Endothelial cell (in vitro differentiated cells): ENCODE results near the gene PABPC4L. TPM values are rescaled to one million over a fixed set of nuclear protein-coding genes. Genes with fewer than 3 reads are reported as not detected.
A peak's percentile ranks its signal among the peaks of the same experiment; 100 is the strongest.

Source experiments
- DNase-seq: peaks from one replicate; pipeline ENCODE4 v3.0.0; 2021; ENCODE audit warnings: low spot score
- H3K27ac Mint-ChIP-seq: one replicate; pipeline ENCODE4 v1.8.0; 2021; ENCODE audit warnings: mixed read lengths, inconsistent platforms; ENCODE audit not compliant: unreplicated experiment
- H3K27me3 Mint-ChIP-seq: one replicate; pipeline ENCODE4 v1.8.0; 2021; ENCODE audit warnings: mild to moderate bottlenecking, moderate library complexity, mixed read lengths, inconsistent platforms; ENCODE audit not compliant: unreplicated experiment
- H3K36me3 Mint-ChIP-seq: one replicate; pipeline ENCODE4 v1.8.0; 2021; ENCODE audit warnings: mild to moderate bottlenecking, low read depth, mixed read lengths, inconsistent platforms; ENCODE audit not compliant: unreplicated experiment
- H3K4me1 Mint-ChIP-seq: one replicate; pipeline ENCODE4 v1.8.0; 2021; ENCODE audit warnings: mild to moderate bottlenecking, mixed read lengths, inconsistent platforms; ENCODE audit not compliant: unreplicated experiment
- H3K4me3 Mint-ChIP-seq: one replicate; pipeline ENCODE4 v1.8.0; 2021; ENCODE audit warnings: mild to moderate bottlenecking, mixed read lengths, inconsistent platforms; ENCODE audit not compliant: unreplicated experiment
- H3K9me3 Mint-ChIP-seq: one replicate; pipeline ENCODE4 v1.8.0; 2021; ENCODE audit warnings: mixed read lengths, inconsistent platforms; ENCODE audit not compliant: unreplicated experiment
- CTCF ChIP-seq: fragments of 200-600 bp; sonication (generic); IDR thresholded peaks from one replicate; pipeline ENCODE4 v1.5.0; 2021; ENCODE audit warnings: antibody characterized with exemption; ENCODE audit not compliant: unreplicated experiment
- long read RNA-seq: library from polyadenylated mRNA; unstranded; transcript quantifications from one replicate; pipeline ENCODE4 v2.0.0, GENCODE V29; 2020; ENCODE audit not compliant: unreplicated experiment
- total RNA-seq: library from RNA; stranded (reverse); fragmentation: NEBNext Ultra II Directional; extraction: Animal tissue kit (Norgen Biotek cat#: 25700); gene quantifications from one replicate; pipeline ENCODE4 v1.2.1, GENCODE V29; 2021; ENCODE audit not compliant: unreplicated experiment

Gene PABPC4L
- 2.4 TPM for total RNA-seq
- long read RNA-seq, partial matches to known transcripts = 0 of 1 reads
- long read RNA-seq, other reads (novel, unspliced or antisense) = 1 of 1 reads

- TF ChIP-seq CTCF = no peak
- Mint-ChIP-seq H3K27me3 (no peaks in the 10 kb centered on the region), H3K27ac (no peak within 1 kb of the TSS), H3K4me3 (peak within 1 kb of the TSS; percentile 59), H3K4me1 (no peaks in the 10 kb centered on the region), H3K9me3 (peaks cover under 1% of the 10 kb centered on the region), H3K36me3 (peaks cover 7% of the 10 kb centered on the region)
- DNase-seq = peak; percentile 19
These were observed at the start of gene PABPC4L for GRCh38 chr4:134201216-134202161. Gene PABPC4L (minus strand): TSS chr4:134201789. CDS start chr4:134201019, 770 bp downstream.

GRCh38 chr4:134251322-134251721 is 49.7 kb upstream of the PABPC4L start:
- Mint-ChIP-seq H3K4me1 (no peaks in the 10 kb centered on the region), H3K36me3 (no peaks in the 10 kb centered on the region), H3K27ac (no peak overlapping the region), H3K4me3 (no peak overlapping the region), H3K9me3 (no peaks in the 10 kb centered on the region), H3K27me3 (no peaks in the 10 kb centered on the region)
- no peak for DNase-seq
- TF ChIP-seq CTCF = no peak

- Mint-ChIP-seq H3K36me3 (no peaks in the 10 kb centered on the region), H3K27me3 (no peaks in the 10 kb centered on the region), H3K4me3 (no peak overlapping the region), H3K9me3 (no peaks in the 10 kb centered on the region), H3K4me1 (peaks cover 7% of the 10 kb centered on the region), H3K27ac (no peak overlapping the region)
- no peak for TF ChIP-seq CTCF
- DNase-seq = no peak
These were observed 42.4 kb upstream of the PABPC4L start for GRCh38 chr4:134243742-134244713.

GRCh38 chr4:134219043-134219442 is 17.5 kb upstream of the PABPC4L start:
- no peaks in the 10 kb centered on the region for H3K36me3 Mint-ChIP-seq
- no peak for TF ChIP-seq CTCF
- no peak overlapping the region for H3K27ac Mint-ChIP-seq
- H3K4me1 Mint-ChIP-seq = no peaks in the 10 kb centered on the region
- H3K27me3 Mint-ChIP-seq = no peaks in the 10 kb centered on the region
- H3K9me3 Mint-ChIP-seq = no peaks in the 10 kb centered on the region
- no peak for DNase-seq
- H3K4me3 Mint-ChIP-seq = no peak overlapping the region
